Endothelial cell of umbilical vein (primary cell): ENCODE data around the gene MBD5. TPM values are rescaled to one million over a fixed set of nuclear protein-coding genes. Genes with fewer than 3 reads are reported as not detected.

ENCODE experiments used
- BruUV-seq: library from RNA; stranded (reverse); fragments of 400-500 nt; replicated peaks from 2 replicates; lab custom pipeline; 2021; lab: Mats Ljungman, UMichigan
- CTCF ChIA-PET: fragments of 300-600, 350-600 bp; sonication (Branson Sonifier 250); formaldehyde crosslinking; loops from one replicate; lab custom pipeline; 2021; ENCODE audit warnings: antibody characterized with exemption, inconsistent platforms; lab: Charles Lee
- POLR2A ChIA-PET: fragments of 300-600, 350-600 bp; sonication (Branson Sonifier 250); formaldehyde crosslinking; loops from one replicate; lab custom pipeline; 2021; ENCODE audit warnings: antibody characterized with exemption, inconsistent platforms; lab: Charles Lee
- DNase-seq: peaks from one replicate; pipeline ENCODE4 v3.0.0-alpha.2; 2011; ENCODE audit warnings: low read depth, low spot score
- FAIRE-seq: peaks from 2 replicates; lab custom pipeline; 2011; peaks lifted over from hg19 to GRCh38; lab: Jason Lieb, UNC
- H2AFZ ChIP-seq: 2 replicates; pipeline ENCODE4 v1.6.0; 2012; ENCODE audit warnings: low read depth, low read length, control low read depth, inconsistent platforms
- H3K27ac ChIP-seq: 2 replicates; pipeline ENCODE4 v1.5.1; 2011; ENCODE audit warnings: low read depth, mild to moderate bottlenecking, control low read depth, low read length, moderate library complexity; ENCODE audit not compliant: insufficient read depth
- H3K27me3 ChIP-seq, 2 experiments: 2 replicates each; pipeline versions ENCODE4 v1.6.0 to v1.6.1; 2011; ENCODE audit warnings: low read length in 2 of 2, mixed read lengths in 1 of 2; ENCODE audit not compliant: control insufficient read depth in 2 of 2, insufficient read depth in 2 of 2
- H3K36me3 ChIP-seq, 2 experiments: 2 replicates in 1 of 2; 3 replicates in 1 of 2; pipeline ENCODE4 v1.5.1; 2011; ENCODE audit warnings: low read length in 2 of 2, mild to moderate bottlenecking in 1 of 2, moderate library complexity in 1 of 2; ENCODE audit not compliant: control insufficient read depth in 2 of 2, insufficient read depth in 2 of 2; ENCODE audit errors: extremely low read depth in 1 of 2
- H3K4me1 ChIP-seq: 3 replicates; pipeline ENCODE4 v1.5.1; 2011; ENCODE audit warnings: mild to moderate bottlenecking, low read length; ENCODE audit not compliant: control insufficient read depth, insufficient read depth; ENCODE audit errors: extremely low read depth
- H3K4me2 ChIP-seq: 2 replicates; pipeline ENCODE4 v1.6.1; 2011; ENCODE audit warnings: low read length, control low read depth, mixed read lengths; ENCODE audit not compliant: insufficient read depth
- H3K4me3 ChIP-seq, 3 experiments: fragments of 200-600 bp in 1 of 3; sonication (generic), shearing (Covaris generic) in 1 of 3; replicated peaks in 1 of 3; 2 replicates each; pipeline ENCODE4 v1.5.1; 2011 to 2016; ENCODE audit warnings: control low read depth in 3 of 3, low read length in 3 of 3, mild to moderate bottlenecking in 2 of 3, inconsistent platforms in 1 of 3, low read depth in 1 of 3, moderate library complexity in 1 of 3; ENCODE audit not compliant: insufficient read depth in 1 of 3
- H3K79me2 ChIP-seq: 2 replicates; pipeline ENCODE4 v1.6.0; 2012; ENCODE audit warnings: low read length, inconsistent platforms; ENCODE audit not compliant: control insufficient read depth, insufficient read depth
- H3K9ac ChIP-seq: replicated peaks from 2 replicates; pipeline ENCODE3; 2011; ENCODE audit warnings: low read length, control low read depth; ENCODE audit not compliant: insufficient read depth; ENCODE audit errors: extremely low read depth
- H3K9me1 ChIP-seq: replicated peaks from 3 replicates; pipeline ENCODE4 v1.6.0; 2011; ENCODE audit warnings: mild to moderate bottlenecking, low read length; ENCODE audit not compliant: control insufficient read depth, insufficient read depth; ENCODE audit errors: extremely low read depth
- H3K9me3 ChIP-seq: replicated peaks from 2 replicates; pipeline ENCODE4 v1.5.1; 2012; ENCODE audit warnings: low read length, inconsistent platforms; ENCODE audit not compliant: control insufficient read depth, insufficient read depth
- H4K20me1 ChIP-seq: replicated peaks from 2 replicates; pipeline ENCODE3; 2011; ENCODE audit warnings: mild to moderate bottlenecking, low read length; ENCODE audit not compliant: control insufficient read depth, insufficient read depth; ENCODE audit errors: extremely low read depth
- CTCF ChIP-seq, 2 donors: IDR thresholded peaks; 1 replicate in 1 of 2; 2 replicates in 1 of 2; pipeline ENCODE4 v1.5.1; 2011; ENCODE audit warnings: low read length in 2 of 2, mild to moderate bottlenecking in 2 of 2, moderate library complexity in 2 of 2, control low read depth in 1 of 2, inconsistent platforms in 1 of 2, low read depth in 1 of 2; ENCODE audit not compliant: insufficient read depth in 1 of 2; ENCODE audit errors: extremely low read depth in 1 of 2
- EZH2 ChIP-seq: IDR thresholded peaks from 2 replicates; pipeline ENCODE4 v1.6.1; 2012; ENCODE audit warnings: borderline replicate concordance, low read depth, mild to moderate bottlenecking, moderate library complexity, low read length, inconsistent platforms; ENCODE audit not compliant: severe bottlenecking
- GATA2 ChIP-seq: IDR thresholded peaks from 2 replicates; pipeline ENCODE4 v1.7.0; 2011; ENCODE audit warnings: low read depth, mild to moderate bottlenecking, moderate library complexity, mixed read lengths, low read length; ENCODE audit not compliant: insufficient read length, insufficient read depth
- MAX ChIP-seq: IDR thresholded peaks from 2 replicates; pipeline ENCODE4 v1.6.1; 2011; ENCODE audit not compliant: insufficient read depth, insufficient read length
- MYC ChIP-seq: IDR thresholded peaks from one replicate; pipeline ENCODE4 v1.6.1; 2011; ENCODE audit warnings: mild to moderate bottlenecking, low read depth, low read length
- dilution Hi-C: fragments of 300-500 bp; cut with MboI; formaldehyde crosslinking; loops from one replicate; pipeline ENCODE4 v1.15.0; 2019; ENCODE audit warnings: low sequenced_read_pairs; ENCODE audit not compliant: extremely low pct_ligation_motif_present
- intact Hi-C: fragments of 100-400 bp; cut with micrococcal nuclease; formaldehyde crosslinking; loops from one replicate; pipeline ENCODE4 v1.10.0; 2022
- polyA plus RNA-seq, 4 experiments: library from polyadenylated mRNA; depleted of rRNA in 3 of 4; stranded (reverse) in 3 of 4; unstranded in 1 of 4; fragments of >200 nt; gene quantifications; 2 replicates each; pipeline versions ENCODE4 v1.2.1 to v1.2.3, GENCODE V29; 2011 to 2012; ENCODE audit warnings: missing spikeins in 1 of 4
- total RNA-seq: library from RNA; stranded (reverse); gene quantifications from 2 replicates; pipeline ENCODE4 v1.2.3, GENCODE V29; 2021

Gene MBD5
- total and polyA plus RNA-seq, 2 donors (not counting 3 experiments of a cell fraction or from before 2014, with no cell fraction given) = 11.3 to 37.0 TPM

- Histone ChIP-seq H3K4me3 (no peak overlapping the region), H3K36me3 (no peaks in the 10 kb centered on the region), H3K9me3 (no peaks in the 10 kb centered on the region), H3K4me1 (no peaks in the 10 kb centered on the region), H4K20me1 (peaks cover 2% of the 10 kb centered on the region), H3K27me3 (no peaks in the 10 kb centered on the region), H3K4me2 (no peak overlapping the region), H2AFZ (no peak overlapping the region), H3K27ac (no peak overlapping the region), H3K9me1 (no peaks in the 10 kb centered on the region), H3K9ac (no peak overlapping the region), H3K79me2 (no peaks in the 10 kb centered on the region)
- TF ChIP-seq MAX (no peak), MYC (no peak), GATA2 (no peak), EZH2 (no peak), CTCF (IDR thresholded peaks at IDR 0.05; ENCODE audit: extremely low read depth in 1 of 2, insufficient read depth in 1 of 2, low read depth in 1 of 2, low read length in 2 of 2) (no peak)
- no peak for DNase-seq
- no peak for FAIRE-seq
- POLR2A ChIA-PET = no interaction called here
- intact Hi-C loops (no loop called here), dilution Hi-C loops (no loop called here)
- BruUV-seq = no TSS peak
- CTCF ChIA-PET = no interaction called here
Measured at GRCh38 chr2:148046802-148047201, 25.9 kb downstream of the MBD5 start.
